HS-5 (cell line): Measurements from ENCODE around the gene OR2A25.
"Not testable (repeated sequence)": the region's sequence is repeated elsewhere in the genome, so short reads cannot be mapped to it uniquely, and the experiment has no call there.

ENCODE experiments used
- DNase-seq: peaks from one replicate; pipeline ENCODE4 v3.0.0-alpha.2; 2012; ENCODE audit warnings: low read depth

The OR2A25 gene

GRCh38 chr7:144069511-144069910 is at the start of gene OR2A25:
TSS of gene OR2A25 (plus strand) at chr7:144069811. CDS start at chr7:144074220, 4,409 bp downstream.
- DNase-seq = no peak

- DNase-seq = no peak
Observed at GRCh38 chr7:144020340-144020739, 49.3 kb upstream of the OR2A25 start.

DNA sequence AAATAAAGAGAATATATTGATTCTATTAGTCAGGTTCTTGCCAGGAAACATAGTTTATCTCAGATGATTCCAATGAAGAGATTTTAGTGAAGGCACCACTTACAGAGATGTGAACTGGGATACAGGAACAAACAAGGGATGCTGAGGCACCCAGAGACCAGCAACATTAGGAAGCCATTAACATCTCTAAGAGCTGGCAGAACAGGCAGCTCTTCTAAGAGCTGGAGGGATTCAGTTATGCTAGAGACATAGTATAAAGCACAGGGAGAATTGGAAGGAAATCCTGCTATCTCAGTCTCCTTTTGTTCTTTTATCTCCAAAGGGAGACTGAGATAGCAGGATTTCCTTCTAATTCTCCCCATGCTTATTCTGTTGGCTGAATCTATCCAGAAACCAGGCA is 47.4 kb upstream of the OR2A25 start:
- DNase-seq = no peak

DNA sequence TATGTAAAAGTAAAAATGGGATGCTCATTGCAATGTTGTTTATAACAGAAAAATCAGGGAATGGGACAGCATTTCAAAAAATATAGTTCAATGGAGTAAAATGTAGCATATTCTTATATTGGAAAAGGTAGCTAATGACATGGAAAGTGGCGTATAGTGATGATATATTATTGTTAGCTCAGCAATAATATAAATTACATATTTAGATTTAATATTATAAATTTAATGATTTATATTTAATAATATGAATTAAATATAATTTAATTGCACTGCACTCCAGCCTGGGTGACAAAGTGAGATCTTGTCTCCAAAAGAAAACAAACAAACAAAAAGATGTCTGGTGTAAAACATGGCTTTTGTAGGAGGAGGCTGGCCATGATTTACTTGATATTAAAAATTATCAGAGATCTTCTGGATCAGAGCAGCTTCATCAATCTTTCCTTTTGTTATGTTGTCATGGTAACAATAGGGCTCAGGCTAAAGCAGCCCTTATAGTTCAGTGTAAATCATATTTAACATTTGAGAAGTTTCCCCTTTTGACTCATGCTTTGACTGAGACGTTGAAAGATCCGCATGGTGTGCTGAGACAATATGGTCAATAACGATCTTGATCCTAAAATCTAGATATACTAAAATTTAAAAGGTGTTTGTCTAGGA is 46.3 kb upstream of the OR2A25 start:
- DNase-seq = no peak

DNA sequence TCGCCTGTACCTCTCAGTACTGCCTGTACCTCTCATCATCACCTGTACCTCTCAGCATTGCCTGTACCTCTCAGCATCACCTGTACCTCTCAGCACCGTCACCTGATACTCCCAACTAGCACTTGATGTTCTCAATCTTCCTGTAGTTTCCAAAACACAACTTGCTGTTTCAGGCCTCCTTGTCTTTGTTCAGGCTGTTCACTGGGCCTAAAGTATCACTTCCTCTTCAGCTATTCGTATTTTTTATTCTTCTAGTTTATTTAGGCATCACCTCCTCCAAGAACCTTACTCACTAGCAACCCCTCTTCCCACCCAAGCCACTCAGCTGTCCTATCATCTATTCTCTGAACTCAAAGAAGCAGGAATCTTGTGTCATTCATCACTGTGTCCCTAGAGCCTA is 45.4 kb upstream of the OR2A25 start:
- DNase-seq = no peak

DNA sequence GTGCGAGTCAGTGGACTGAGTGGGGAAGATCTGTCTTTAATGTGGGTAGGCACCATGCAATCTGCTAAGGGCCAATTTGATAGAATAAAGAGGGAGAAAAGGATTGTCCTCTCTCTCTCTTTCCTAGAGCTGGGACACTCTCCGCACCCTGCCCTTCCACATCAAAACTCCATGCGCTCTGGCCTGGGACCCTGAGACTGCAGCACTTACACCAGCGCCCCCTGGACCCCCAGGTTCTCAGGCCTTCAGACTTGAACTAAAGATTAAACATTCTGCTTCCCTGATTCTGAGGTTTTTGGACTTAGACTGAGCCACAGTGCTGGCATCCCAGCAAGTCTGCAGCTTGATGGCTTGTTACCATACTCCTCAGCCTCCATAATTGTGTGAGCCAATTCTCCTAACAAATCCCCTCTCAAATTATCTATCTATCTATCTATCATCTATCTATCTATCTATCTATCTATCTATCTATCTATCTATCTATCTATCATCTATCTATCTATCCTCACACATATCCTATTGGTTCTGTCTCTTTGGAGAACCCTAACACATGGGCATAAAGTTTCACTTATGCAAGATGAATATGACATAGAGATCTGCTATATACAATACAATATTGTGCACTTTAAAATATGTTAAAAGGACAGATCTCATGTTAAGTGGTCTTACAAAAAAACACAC is 43.3 kb upstream of the OR2A25 start:
- no peak for DNase-seq

DNA sequence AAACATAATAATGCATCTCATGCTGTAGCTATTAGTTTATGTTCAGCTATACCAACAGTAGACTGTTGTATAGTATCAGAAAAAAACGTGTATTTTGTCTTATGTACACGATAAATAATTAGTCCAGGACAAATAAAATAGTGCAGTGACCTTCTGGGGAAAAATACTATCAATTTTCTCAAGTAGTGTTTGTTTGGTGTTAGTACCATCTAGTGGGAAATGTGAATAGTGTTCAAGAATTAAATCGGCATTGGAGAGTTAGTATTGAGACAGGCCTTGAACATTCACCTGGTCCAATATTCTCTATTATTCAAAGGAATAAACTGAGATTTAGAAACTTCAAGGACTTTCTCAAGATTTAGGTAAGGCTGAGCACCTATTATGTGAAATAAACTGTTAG is 42.5 kb upstream of the OR2A25 start:
- no peak for DNase-seq

GRCh38 chr7:144027974-144028373 is 41.6 kb upstream of the OR2A25 start:
- DNase-seq = no peak

DNA sequence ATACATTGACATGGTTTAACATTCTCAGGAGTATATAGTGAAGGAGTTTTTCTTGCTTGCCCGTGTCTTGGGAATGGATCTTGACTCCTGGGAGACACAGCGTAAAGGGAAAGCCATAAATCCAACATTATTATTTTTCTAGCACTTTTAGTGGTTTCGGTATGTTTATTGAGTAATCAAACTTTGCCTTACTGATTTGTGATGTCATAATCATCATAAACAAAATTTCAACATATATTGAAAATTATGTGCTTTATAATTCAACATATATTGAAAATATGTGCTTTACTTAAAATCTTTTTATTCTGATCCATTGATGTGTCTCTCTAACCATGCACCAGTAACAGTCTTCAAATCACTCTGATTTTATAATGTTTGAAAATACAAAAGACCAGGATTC is 41.1 kb upstream of the OR2A25 start:
- no peak for DNase-seq

DNA sequence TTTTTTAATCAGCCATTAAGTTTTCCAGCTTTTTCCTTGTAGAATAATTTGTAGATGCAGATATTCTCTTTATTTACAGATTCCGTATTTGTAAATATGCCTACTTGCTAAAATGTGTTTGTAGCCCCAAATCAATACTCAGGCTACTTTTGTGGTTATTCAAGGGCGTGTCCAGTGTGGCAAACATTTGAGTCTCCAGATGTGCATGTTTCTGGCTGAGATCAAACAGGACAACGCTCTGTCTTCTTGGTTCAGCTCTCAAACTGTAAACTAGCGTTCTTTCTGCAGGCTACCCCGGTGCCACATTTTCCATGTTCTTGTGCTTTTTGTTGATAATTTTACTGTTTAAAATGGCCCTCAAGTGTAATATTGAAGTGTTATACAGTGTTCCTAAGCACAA is 37.1 kb upstream of the OR2A25 start:
- no peak for DNase-seq

GRCh38 chr7:144032985-144033709 is 36.5 kb upstream of the OR2A25 start:
- no peak for DNase-seq

GRCh38 chr7:144035385-144035784 is 34.2 kb upstream of the OR2A25 start:
- no peak for DNase-seq

DNA sequence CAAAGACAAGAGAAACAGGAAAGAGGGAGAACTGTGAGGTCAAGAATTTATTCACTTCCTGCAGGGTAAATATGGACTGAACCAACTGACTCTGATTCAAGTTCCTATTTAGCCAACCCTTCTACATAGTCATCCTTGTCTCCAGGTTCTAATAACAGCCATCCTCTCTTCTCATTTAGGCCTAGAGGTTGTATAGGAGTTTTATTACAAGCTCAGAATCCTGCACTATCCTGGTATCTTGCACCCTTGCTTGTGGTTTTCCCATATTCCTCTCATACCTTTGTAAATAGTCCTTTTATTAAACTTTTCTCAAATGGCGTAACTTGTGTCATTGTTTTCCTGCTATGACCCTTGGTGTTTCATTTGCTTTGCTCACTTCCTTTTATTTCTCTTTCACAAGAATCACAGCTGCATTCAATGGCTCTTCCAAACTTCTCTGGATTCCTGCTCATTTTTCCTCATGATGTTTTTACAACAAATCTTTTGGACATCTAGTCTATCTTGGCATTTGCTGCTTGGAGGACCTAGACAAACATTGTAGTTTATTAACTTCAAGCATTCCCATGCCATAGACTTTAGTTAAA is 33.2 kb upstream of the OR2A25 start:
- no peak for DNase-seq

DNA sequence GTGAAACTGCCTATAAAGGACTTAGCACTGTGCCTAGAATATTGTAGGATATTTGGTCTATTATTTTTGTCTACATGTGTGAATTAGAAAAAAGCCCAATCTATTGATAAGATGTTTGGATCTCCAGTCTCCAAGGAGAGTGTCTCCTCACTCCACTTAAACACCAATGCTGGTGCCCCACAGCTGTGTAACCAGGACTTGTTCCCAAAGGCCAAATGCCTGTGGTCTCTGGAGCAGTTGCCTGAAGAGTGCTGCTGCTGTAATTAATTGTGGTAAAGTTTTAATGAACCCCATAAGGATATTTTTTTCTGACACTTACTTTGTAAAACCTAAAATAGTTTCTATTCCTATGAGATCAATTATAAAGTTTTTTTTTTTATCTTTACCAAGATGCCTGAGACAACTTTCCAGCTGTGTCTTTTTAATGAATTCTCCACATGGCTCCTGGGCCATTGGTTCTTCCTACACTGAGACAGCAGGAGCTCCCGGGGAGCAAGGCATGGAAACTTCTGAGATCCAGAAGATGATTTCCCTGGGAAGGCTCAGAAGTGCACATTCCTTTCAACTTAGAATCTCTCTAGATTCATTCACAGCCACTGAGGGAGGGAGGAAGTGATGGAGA is 32.1 kb upstream of the OR2A25 start:
- no peak for DNase-seq

DNA sequence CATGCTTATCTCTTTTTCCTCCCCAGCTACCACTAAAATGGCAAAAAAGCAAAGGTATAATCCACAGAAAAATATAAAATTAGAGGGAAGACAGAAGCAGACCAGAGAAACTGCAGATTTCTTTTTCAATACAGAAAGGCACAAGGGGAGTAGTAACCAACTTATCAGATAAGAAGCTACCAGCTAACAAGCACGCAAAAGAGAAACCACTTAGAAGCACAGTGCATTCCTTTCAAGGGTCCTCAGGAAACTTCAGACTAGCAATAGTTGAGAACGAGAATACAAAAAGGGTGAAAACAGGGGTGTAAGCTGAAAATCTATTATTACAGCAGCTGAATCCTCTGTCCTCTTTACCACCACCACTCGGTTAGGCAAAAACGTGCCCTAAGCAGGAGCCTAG is 30.7 kb upstream of the OR2A25 start:
- DNase-seq = no peak

DNA sequence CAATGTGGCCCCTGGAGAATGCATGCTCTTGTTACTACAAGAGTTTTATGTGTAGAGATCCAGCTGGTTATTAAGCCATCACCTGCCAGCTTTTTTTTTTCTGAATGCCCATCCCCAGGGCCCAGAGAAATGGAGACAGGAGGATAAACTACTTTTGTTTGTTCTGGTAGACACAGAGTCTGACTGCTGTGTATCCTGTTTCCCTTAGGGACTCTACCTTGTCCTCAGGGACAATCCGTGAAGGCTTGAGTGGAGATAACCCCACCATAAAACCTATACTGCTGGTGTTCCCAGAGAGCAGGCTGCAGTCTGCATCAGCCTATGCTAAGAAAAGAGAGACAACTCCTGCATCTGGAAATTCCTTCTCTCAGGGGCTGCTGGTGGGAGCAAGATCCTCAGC is 21.0 kb upstream of the OR2A25 start, which contains the start of gene OR2A5:
TSS of gene OR2A5 (plus strand) at position 301 of the 400 bp plus-strand sequence. CDS start 1,454 bp downstream, outside the sequence.
- DNase-seq = no peak

- DNase-seq = no peak
Observed at GRCh38 chr7:144049491-144049890, 20.1 kb upstream of the OR2A25 start.

- DNase-seq = no peak
Observed at GRCh38 chr7:144050093-144050492, 19.5 kb upstream of the OR2A25 start.

GRCh38 chr7:144050884-144051283 is 18.7 kb upstream of the OR2A25 start:
- DNase-seq = not testable (repeated sequence)

- no peak for DNase-seq
Observed at GRCh38 chr7:144057954-144058353, 11.7 kb upstream of the OR2A25 start.

DNA sequence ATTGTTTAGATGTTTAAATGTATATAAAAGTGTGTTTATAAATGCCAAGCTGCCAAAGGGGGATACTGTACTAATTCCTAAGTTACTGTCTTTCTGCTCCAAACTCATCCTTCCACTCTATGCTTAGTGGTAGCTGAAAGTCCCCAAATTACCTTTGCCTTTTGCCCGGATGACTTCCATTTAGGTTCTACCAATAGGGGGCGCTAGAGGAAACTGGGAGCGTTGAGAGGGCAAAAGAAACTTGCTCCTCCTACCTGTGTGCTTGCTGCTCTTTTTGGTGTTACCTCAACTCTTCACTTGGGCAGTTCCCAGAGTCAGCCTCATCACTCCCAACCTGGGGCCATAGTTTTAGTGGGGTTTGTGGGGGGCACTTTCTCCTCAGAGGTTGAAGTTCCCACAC is 5.9 kb upstream of the OR2A25 start:
- DNase-seq = no peak

DNA sequence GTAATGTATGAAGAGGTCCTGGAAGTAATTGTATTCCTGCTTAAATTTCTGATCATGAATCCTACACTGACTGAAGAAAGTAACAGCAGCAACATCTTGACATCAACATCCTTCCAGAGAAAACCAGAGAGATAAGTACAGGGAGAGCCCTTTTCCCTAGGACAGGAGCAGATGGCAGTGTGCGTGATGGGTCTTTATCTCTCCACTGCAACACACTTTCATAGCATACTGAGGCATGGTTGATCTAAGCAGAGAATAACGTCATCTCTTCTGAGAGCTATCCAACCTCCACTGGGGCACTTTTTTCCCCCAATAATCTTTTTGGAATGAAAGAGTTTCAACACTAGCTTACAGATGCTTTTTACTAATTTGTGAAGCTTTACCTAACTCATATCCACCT is 342 bp downstream of the OR2A25 start:
- DNase-seq = no peak
